Astrocyte (in vitro differentiated cells and primary cell): ENCODE measurements around the gene PRDM15.

Source experiments
- CTCF ChIP-seq: IDR thresholded peaks from 2 replicates; pipeline ENCODE4 v1.5.1; 2011; ENCODE audit warnings: low read depth, mild to moderate bottlenecking, inconsistent platforms, low read length, moderate library complexity; ENCODE audit not compliant: insufficient read depth
- EZH2 ChIP-seq: IDR thresholded peaks from 2 replicates; pipeline ENCODE4 v1.6.1; 2012; ENCODE audit warnings: mild to moderate bottlenecking, low read length, inconsistent platforms; ENCODE audit not compliant: insufficient read depth

GRCh38 chr21:41897700-41898099, 18.6 kb upstream of the PRDM15 start:
- TF ChIP-seq CTCF (no peak), EZH2 (no peak)
